SK-N-DZ (cell line): ENCODE measurements around the gene ARFGEF3.

Experiments
- DNase-seq: peaks from one replicate; pipeline ENCODE4 v3.0.0-alpha.2; 2015; ENCODE audit warnings: low spot score

The ARFGEF3 gene

GRCh38 chr6:138307352-138307751 is 145.6 kb downstream of the ARFGEF3 start:
- DNase-seq = no peak

DNA sequence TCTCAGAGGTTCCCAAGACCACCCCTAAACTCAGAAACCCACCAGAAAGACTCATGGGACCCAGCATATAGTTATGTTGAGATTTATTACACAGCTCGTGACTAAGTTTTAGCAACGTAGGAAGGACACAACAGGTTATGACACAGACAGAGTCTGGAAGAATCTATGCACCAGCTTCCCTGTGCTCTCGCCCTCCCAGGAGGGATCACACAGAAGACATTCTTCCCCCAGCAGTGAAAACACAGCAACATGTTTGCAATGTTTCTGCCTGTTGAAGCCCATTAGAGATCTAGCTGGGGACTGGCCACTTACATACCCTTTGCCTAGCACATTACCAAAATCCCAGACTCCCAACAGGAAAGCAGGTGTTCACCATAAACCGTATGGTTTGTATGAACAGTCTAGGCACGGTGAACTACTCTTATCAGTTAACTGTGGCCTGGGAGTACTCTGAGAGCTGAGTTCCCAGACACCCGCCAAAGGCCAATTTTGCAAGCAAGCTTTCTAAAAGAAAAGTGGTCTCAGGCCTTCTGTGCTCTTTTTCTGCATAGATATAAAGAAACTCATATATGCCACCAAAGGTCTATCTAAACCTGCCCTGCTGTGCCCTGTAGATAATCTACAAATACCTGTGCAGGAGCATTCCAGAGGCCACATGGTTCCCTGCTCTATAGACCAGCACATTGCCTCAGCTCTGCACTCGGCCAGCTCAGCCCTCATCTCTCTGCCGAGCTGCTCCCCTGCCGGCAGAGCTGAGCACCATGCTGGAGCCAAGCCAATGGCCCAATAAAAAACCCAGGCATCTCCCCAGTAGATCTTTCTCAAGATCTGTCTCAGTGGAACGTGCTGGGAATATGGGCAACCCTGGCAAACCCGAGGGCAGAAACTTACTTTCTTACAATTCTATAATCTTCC is 146.3 kb downstream of the ARFGEF3 start:
- DNase-seq = peak; percentile 38

DNA sequence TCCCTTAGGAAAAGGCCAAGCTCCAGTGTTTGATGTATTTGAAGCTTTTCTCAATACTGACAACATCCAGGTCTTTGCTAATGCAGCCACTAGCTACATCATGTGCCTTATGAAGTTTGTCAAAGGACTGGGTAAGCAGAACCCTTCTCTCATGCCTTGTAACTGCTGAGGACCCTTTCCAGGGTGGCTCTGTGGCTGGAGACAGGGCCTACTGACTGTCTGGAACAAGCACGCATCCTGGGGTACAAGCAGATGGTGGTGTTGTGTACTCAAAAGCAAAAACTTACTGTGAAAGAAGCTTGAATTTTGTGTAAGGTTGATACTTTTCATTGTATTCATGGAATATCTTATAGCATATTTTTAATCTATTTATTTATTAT is 147.0 kb downstream of the ARFGEF3 start:
- DNase-seq = no peak

DNA sequence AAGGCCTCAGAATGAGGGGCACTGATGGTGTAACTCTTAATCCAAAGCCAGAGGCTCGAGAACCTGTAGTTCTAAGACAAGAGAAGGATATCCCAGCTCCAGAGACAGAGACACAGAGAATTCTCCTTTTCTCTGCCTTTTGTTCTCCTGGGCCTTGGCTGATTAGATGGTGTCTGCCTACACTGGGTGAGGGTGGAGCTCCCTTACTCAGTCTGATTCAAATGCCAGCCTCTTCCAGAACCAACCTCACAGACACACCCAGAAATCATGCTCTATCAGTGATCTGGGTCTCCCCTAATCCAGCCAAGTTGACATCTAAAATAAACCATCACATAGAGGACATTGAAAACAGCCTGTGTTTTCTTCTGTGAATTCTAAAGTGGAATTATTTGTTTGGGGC is 148.0 kb downstream of the ARFGEF3 start:
- no peak for DNase-seq

- peak; percentile 12 for DNase-seq
These were observed 148.6 kb downstream of the ARFGEF3 start for GRCh38 chr6:138310294-138310693.

DNA sequence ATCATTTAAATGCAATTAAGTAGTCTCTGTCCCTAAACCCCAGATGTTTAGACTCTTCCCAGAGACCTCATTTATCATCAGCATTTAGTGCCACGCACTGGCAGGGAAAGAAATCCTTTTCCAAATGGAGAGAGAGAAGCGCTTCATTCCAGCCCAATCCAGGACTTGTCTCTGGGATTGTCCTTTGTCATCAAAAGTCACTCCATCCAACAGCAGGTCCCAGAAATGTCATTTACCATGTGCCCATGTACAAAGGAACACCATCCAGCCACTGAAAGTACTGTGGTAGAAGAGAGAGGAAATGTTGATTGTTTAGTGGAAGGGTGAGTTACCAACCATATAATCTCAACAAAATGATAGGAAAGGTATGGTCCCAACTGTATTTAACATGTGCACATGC is 149.1 kb downstream of the ARFGEF3 start:
- peak; percentile 47 for DNase-seq

- no peak for DNase-seq
These were observed 149.5 kb downstream of the ARFGEF3 start for GRCh38 chr6:138311268-138311667.

DNA sequence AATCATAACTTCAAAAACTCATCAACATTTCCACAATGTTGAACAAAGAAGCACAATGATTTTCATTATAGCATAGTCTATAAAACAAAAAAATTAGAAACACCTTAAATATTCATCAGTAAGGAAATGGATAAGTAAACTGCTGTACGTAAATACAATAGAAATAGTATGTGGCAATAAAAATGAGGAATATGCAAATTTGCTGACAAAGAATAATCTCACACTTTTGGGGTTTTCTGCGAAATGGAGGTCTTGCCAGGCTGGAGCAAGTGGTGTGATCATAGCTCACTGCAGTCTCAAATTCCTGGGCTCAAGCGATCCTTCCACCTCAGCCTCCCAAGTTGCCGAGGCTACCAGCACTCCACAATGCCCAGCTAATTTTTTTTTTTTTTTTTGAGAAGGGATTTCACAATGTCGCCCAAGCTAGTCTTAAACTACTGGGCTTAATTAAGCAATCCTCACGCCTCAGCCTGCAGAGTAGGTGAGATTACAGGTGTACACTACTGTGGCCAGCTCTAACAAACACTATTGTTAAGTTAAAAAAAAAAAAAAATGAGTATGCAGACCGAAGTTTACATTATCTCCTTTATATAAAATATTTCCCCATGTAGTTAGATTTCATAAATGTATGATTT is 157.1 kb downstream of the ARFGEF3 start:
- no peak for DNase-seq

GRCh38 chr6:138321934-138322333 is 160.2 kb downstream of the ARFGEF3 start:
- DNase-seq = no peak

- DNase-seq = no peak
These were observed 162.1 kb downstream of the ARFGEF3 start for GRCh38 chr6:138323821-138324220.

- no peak for DNase-seq
These were observed 166.5 kb downstream of the ARFGEF3 start for GRCh38 chr6:138328210-138328609.

- DNase-seq = no peak
These were observed 169.0 kb downstream of the ARFGEF3 start for GRCh38 chr6:138330763-138331162.

DNA sequence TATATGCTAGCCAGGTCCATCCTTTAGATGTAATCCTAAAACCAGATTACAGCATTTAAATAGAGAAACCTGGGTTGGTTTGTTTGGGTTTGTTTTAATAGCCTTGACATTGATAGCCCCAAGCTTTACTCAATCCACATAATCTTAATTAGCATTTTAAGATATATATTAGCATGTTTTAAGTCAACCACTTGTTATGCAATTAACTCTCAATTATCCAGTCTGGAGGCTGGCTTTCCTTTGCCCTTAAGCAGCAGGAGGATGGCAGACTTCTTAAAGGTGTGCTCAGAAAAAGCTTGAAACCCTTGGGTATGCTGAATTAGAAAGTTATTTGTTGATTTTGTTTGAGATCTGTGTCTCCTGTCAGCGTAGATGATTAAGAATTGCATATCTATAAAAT is 169.7 kb downstream of the ARFGEF3 start:
- no peak for DNase-seq

DNA sequence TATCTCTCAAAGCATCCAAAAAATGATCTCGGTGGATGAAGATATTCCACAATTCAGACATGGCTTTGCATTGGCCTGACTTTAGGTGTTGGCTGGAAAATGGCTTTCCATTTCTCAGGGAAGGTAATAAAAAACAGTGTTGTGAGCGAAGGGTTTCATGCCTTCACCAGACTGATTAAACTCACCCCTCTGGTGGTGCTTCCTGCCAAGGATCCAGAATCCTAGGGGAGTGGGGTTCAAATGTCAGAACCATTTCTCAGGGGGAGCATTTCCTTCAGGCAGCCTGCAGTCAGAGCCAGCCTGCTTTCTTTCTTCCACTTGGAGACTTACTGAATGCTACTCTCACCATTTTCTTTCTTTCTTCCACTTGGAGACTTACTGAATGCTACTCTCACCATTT is 170.2 kb downstream of the ARFGEF3 start:
- no peak for DNase-seq

DNA sequence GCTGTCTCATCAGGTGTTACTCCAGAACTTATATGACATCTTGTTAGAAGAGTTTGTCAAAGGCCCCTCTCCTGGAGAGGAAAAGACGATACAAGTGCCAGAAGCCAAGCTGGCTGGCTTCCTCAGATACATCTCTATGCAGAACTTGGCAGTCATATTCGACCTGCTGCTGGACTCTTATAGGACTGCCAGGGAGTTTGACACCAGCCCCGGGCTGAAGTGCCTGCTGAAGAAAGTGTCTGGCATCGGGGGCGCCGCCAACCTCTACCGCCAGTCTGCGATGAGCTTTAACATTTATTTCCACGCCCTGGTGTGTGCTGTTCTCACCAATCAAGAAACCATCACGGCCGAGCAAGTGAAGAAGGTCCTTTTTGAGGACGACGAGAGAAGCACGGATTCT is 172.3 kb downstream of the ARFGEF3 start:
- DNase-seq = no peak

GRCh38 chr6:138334963-138335362 is 173.2 kb downstream of the ARFGEF3 start:
- DNase-seq = no peak

DNA sequence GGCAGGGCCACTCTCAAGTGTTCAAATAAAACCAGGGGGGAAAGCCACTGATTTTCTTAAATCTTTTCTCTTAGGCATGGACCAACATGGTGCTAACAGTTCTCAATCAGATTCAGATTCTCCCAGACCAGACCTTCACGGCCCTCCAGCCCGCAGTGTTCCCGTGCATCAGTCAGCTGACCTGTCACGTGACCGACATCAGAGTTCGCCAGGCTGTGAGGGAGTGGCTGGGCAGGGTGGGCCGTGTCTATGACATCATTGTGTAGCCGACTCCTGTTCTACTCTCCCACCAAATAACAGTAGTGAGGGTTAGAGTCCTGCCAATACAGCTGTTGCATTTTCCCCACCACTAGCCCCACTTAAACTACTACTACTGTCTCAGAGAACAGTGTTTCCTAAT is 174.5 kb downstream of the ARFGEF3 start:
- DNase-seq = no peak

- no peak for DNase-seq
These were observed 175.3 kb downstream of the ARFGEF3 start for GRCh38 chr6:138337076-138337475.

DNA sequence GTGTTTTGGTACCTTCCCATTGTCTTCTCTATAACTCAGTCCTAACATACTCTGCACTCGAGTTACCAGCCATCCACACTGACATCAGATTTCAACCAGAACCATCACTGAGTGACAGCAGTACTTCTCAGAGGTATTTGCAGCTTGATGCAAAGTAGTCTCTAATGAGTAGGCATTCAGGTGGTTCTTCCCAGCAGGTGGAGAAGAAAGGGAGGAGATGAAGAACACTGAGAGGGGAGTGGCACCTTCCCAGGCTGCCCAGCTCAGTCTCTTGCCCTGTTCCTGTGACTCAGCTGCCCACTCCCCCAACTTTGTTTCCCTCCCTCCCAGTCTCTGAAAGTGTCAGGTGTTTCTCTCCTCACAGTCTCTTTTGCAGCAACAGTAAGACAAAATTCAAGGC is 177.3 kb downstream of the ARFGEF3 start:
- DNase-seq = no peak

GRCh38 chr6:138341176-138341575 is 179.4 kb downstream of the ARFGEF3 start:
- no peak for DNase-seq

DNA sequence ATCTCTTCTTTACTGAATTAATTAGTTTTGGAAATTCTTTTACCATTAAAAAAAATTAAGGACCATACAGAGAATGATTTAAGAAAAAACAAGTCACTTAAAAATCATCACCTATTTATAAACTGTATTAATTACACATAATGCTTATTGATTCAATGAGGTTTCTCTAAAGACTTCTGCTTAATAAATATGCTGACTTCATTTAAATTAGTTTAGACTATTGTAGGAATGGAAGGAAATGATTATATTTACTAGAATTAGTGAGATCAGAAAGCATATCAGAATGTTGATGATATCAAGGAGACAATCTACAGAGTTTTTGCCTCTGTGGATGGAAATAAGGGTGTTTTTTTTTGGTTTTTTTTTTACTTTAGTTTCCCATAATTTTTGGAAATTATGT is 181.4 kb downstream of the ARFGEF3 start:
- no peak for DNase-seq

- no peak for DNase-seq
These were observed 184.0 kb downstream of the ARFGEF3 start for GRCh38 chr6:138345565-138346285.
